HepG2 (cell line): ENCODE measurements around the gene AJM1. TPM values are rescaled to one million over a fixed set of nuclear protein-coding genes. Genes with fewer than 3 reads are reported as not detected.

Experiments
- ATAC-seq: fragments of 200-7000 bp; cut with Tn5 transposase; 3 replicates; pipeline ENCODE4 v1.9.1; 2020; ENCODE audit warnings: mild to moderate bottlenecking, moderate library complexity
- BruUV-seq: library from RNA; stranded (reverse); fragments of 400-500 nt; replicated peaks from 2 replicates; lab custom pipeline; 2021; lab: Mats Ljungman, UMichigan
- CTCF ChIA-PET: fragments of 300-600 bp; formaldehyde crosslinking; extraction: SDS; loops from one replicate; lab custom pipeline; 2021; ENCODE audit warnings: low total read pairs, inconsistent platforms, low intra/inter-chr PET ratio; lab: Yijun Ruan, JAX
- POLR2A ChIA-PET: fragments of 350-600 bp; sonication (Branson Sonifier 250); formaldehyde crosslinking; loops from one replicate; lab custom pipeline; 2020; ENCODE audit warnings: antibody characterized with exemption, inconsistent platforms; lab: Yijun Ruan, JAX
- DNase-seq: peaks from one replicate; pipeline ENCODE4 v3.0.0-alpha.2; 2015; ENCODE audit warnings: low spot score
- FAIRE-seq: peaks from 3 replicates; lab custom pipeline; 2011; peaks lifted over from hg19 to GRCh38; lab: Jason Lieb, UNC
- H2AFZ ChIP-seq: one replicate; pipeline ENCODE4 v1.6.1; 2011; ENCODE audit warnings: low read length, inconsistent platforms
- H3K27ac ChIP-seq: fragments of 300-600 bp; 3 replicates; pipeline ENCODE4 v1.8.0; 2011; ENCODE audit warnings: mixed run types, mild to moderate bottlenecking, mixed read lengths, low read length, inconsistent platforms; ENCODE audit not compliant: insufficient read depth; ENCODE audit errors: extremely low read length
- H3K27me3 ChIP-seq, 2 experiments: fragments of 200-600 bp in 1 of 2; 2 replicates in 1 of 2; 3 replicates in 1 of 2; pipeline versions ENCODE4 v1.6.0 to v1.8.0; 2011; ENCODE audit warnings: low read length in 2 of 2, mild to moderate bottlenecking in 2 of 2, moderate library complexity in 2 of 2, inconsistent platforms in 1 of 2; ENCODE audit not compliant: insufficient read depth in 2 of 2, control insufficient read depth in 1 of 2
- H3K36me3 ChIP-seq, 2 experiments: fragments of 200-600 bp in 1 of 2; replicated peaks in 1 of 2; 2 replicates in 1 of 2; 3 replicates in 1 of 2; pipeline versions ENCODE4 v1.5.1 to v1.8.0; 2011; ENCODE audit warnings: low read length in 2 of 2, inconsistent platforms in 1 of 2; ENCODE audit not compliant: insufficient read depth in 2 of 2, control insufficient read depth in 1 of 2
- H3K4me1 ChIP-seq: 2 replicates; pipeline ENCODE4 v1.5.1; 2012; ENCODE audit warnings: low read length, inconsistent platforms; ENCODE audit not compliant: insufficient read depth
- H3K4me2 ChIP-seq: 2 replicates; pipeline ENCODE4 v1.6.0; 2011; ENCODE audit warnings: low read depth, low read length, inconsistent platforms
- H3K4me3 ChIP-seq, 3 experiments: fragments of 200-600 bp in 1 of 3; sonication (generic), shearing (Covaris generic) in 1 of 3; replicated peaks in 1 of 3; 2 replicates each; pipeline ENCODE4 v1.5.1; 2011 to 2016; ENCODE audit warnings: low read length in 3 of 3, inconsistent platforms in 2 of 3, low read depth in 2 of 3, mild to moderate bottlenecking in 2 of 3, control low read depth in 1 of 3, mixed read lengths in 1 of 3; ENCODE audit not compliant: insufficient read depth in 1 of 3
- H3K79me2 ChIP-seq: one replicate; pipeline ENCODE4 v1.6.1; 2011; ENCODE audit warnings: low read length, inconsistent platforms; ENCODE audit not compliant: insufficient read depth
- H3K9ac ChIP-seq: 2 replicates; pipeline ENCODE4 v1.6.0; 2011; ENCODE audit warnings: mild to moderate bottlenecking, low read depth, low read length, inconsistent platforms; ENCODE audit not compliant: insufficient read depth
- H3K9me3 ChIP-seq: 2 replicates; pipeline ENCODE4 v1.5.1; 2012; ENCODE audit warnings: mild to moderate bottlenecking, low read length
- H4K20me1 ChIP-seq: 2 replicates; pipeline ENCODE4 v1.6.0; 2011; ENCODE audit warnings: inconsistent platforms, mild to moderate bottlenecking, low read length, moderate library complexity; ENCODE audit not compliant: insufficient read depth
- AGO2 ChIP-seq: fragments of 200-400 bp; formaldehyde crosslinking; optimal IDR thresholded peaks from 2 replicates; pipeline ENCODE3; 2017; ENCODE audit warnings: mild to moderate bottlenecking, low read depth, low read length, moderate library complexity
- HMG20B ChIP-seq: conservative IDR thresholded peaks from 2 replicates; pipeline ENCODE4 v1.6.1; 2016; ENCODE audit warnings: missing genetic modification reagents, missing compliant biosample characterization
- MAZ ChIP-seq, 2 experiments: sonication (generic) in 1 of 2; formaldehyde crosslinking in 1 of 2; IDR thresholded peaks; 2 replicates each; pipeline versions ENCODE4 v1.5.0 to v1.6.1; 2012 to 2020; ENCODE audit warnings: low read depth in 2 of 2, mild to moderate bottlenecking in 2 of 2, borderline replicate concordance in 1 of 2, improper control_type of control experiment in 1 of 2, low read length in 1 of 2, missing genetic modification reagents in 1 of 2, moderate library complexity in 1 of 2
- POLR2G ChIP-seq: fragments of 200-400 bp; formaldehyde crosslinking; IDR thresholded peaks from 2 replicates; pipeline ENCODE4 v1.6.1; 2018; ENCODE audit warnings: mild to moderate bottlenecking, low read depth, low read length, moderate library complexity
- RBFOX2 ChIP-seq: fragments of 200-400 bp; formaldehyde crosslinking; IDR thresholded peaks from 2 replicates; pipeline ENCODE4 v1.6.1; 2017; ENCODE audit warnings: low read depth, mild to moderate bottlenecking, low read length
- RBM22 ChIP-seq: fragments of 200-400 bp; formaldehyde crosslinking; optimal IDR thresholded peaks from 2 replicates; pipeline ENCODE3; 2017; ENCODE audit warnings: mild to moderate bottlenecking, low read length, moderate library complexity
- WGBS: methylation state at CpG from one replicate; pipeline ENCODE4 v1.1.6; 2017; ENCODE audit warnings: low lambda C conversion rate; 5-methylcytosine and 5-hydroxymethylcytosine counted together
- in situ Hi-C: cut with HindIII; loops from 2 replicates; pipeline ENCODE4 v1.10.0; 2017; ENCODE audit warnings: low pct_unique_long_range_greater_than_20kb; ENCODE audit not compliant: extremely low pct_ligation_motif_present
- intact Hi-C: fragments of 100-400 bp; cut with micrococcal nuclease; formaldehyde crosslinking; loops from one replicate; pipeline ENCODE4 v1.10.0; 2022; ENCODE audit not compliant: unreplicated experiment
- polyA plus RNA-seq, 8 experiments: library from polyadenylated mRNA; depleted of rRNA in 3 of 8; stranded (reverse) in 7 of 8; unstranded in 1 of 8; fragments of >200 nt; fragmentation: Illumina TruSeq in 4 of 8; extraction: Trizol in 4 of 8; gene quantifications; 2 replicates each; pipeline versions ENCODE4 v1.2.1 to v1.2.3, GENCODE V29; 2011 to 2016; ENCODE audit warnings: low read depth in 4 of 8, missing spikeins in 1 of 8, mixed read lengths in 1 of 8; ENCODE audit not compliant: insufficient read depth in 1 of 8
- total RNA-seq, 5 experiments: library from RNA; depleted of rRNA; stranded (reverse); fragments of >200 nt; fragmentation: Illumina TruSeq; extraction: Trizol; gene quantifications; 2 replicates each; pipeline ENCODE4 v1.2.3, GENCODE V29; 2016; ENCODE audit warnings: low read depth in 1 of 5

The AJM1 gene
- total and polyA plus RNA-seq, 2 of the 13 experiments (the other 11 are each of a cell fraction or from before 2014, with no cell fraction given) = 1.1 to 1.2 TPM

DNA sequence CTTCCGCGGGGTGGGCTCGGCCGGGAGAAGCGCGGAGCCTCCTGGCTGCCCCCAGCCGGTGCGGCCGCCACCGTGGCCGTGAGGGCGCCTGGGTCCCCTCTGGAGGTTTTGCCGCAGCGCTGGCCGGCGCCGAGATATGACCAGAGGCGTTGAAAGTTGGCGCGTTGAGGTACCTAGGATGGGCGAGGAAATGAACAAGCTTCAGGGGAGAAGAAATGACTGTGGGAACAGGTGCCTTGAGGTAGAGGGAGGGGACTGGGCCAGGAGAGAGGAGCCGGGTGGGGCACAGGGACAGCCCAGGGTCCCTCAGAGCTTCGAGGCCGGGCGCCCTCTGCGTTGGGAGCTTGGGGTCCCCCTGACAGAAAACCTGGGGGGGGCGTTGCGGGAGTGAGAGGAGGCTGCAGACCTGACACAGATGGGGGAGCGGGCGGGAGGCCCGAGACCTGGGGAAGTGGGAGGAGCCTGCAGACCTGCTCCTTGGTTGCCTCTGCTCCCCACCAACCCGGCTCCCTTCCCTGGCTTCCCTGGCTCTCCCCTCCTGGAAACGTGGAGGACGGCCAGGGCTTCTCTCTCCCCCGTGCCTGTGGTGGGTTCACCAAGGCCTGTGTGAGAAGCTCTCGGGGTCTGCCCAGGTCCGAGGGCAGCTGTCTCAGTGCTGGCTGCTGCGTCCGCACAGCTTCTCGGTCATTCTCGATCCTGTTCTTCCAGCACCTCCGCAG, 20.3 kb upstream of the AJM1 start:
- Histone ChIP-seq H3K4me2 (no peak overlapping the region), H3K9me3 (no peaks in the 10 kb centered on the region), H3K27ac (no peak overlapping the region), H3K4me1 (peaks cover 14% of the 10 kb centered on the region), H3K9ac (no peak overlapping the region), H4K20me1 (no peaks in the 10 kb centered on the region), H3K4me3 (no peak overlapping the region), H3K36me3 (peaks cover 24 to 43% of the 10 kb centered on the region in 2 experiments; a peak in 4 of 5 replicates), H3K27me3 (no peaks in the 10 kb centered on the region), H3K79me2 (peaks cover 17% of the 10 kb centered on the region), H2AFZ (no peak overlapping the region)
- FAIRE-seq = no peak
- 97% methylated on average over 41 of the region's 42 CpGs for WGBS
- TF ChIP-seq AGO2 = peak; percentile 17
- 0 out of 2 replicates have a peak, but pooled peaks have one; percentile 16 for TF ChIP-seq POLR2G
- TF ChIP-seq MAZ (IDR thresholded peaks at IDR 0.05; ENCODE audit: borderline replicate concordance, low read depth, low read length) = no peak
- TF ChIP-seq MAZ (CRISPR knock-in tag; IDR thresholded peaks at IDR 0.05; ENCODE audit: low read depth) = no peak
- TF ChIP-seq HMG20B (CRISPR knock-in tag) = no peak
- peak; percentile 58 for TF ChIP-seq RBM22
- TF ChIP-seq RBFOX2 = peak; percentile 23; the same call in 1 of the 2 replicates
- POLR2A ChIA-PET = no interaction called here
- ATAC-seq = no peak
- no TSS peak for BruUV-seq
- intact Hi-C loops = no loop called here
- no peak for DNase-seq
- in situ Hi-C loops = no loop called here
- CTCF ChIA-PET = no interaction called here
